Measurements from ENCODE around the gene DRD2.

DNA sequence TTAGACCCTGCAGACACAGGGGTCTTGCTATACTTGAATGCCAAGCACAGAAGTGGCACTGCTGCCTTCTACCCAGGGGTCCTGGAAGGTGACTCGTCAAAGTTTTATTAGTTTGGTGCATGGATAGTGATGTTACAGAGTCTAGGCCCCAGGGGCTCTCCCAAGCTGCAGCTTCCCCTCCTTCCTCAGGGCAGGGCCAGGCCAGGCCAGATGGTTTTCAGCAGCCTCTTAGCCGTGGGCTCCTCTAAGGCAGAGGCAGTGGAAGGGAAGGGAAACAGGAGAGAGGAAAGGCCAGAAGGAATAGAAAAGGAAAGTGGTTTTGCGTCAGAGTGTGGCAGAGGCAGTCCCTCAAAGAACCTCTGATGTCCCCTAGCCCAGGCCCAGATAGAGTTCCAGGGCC lies 65.7 kb downstream of the DRD2 start:
- TF ChIP-seq, protein P1, sequence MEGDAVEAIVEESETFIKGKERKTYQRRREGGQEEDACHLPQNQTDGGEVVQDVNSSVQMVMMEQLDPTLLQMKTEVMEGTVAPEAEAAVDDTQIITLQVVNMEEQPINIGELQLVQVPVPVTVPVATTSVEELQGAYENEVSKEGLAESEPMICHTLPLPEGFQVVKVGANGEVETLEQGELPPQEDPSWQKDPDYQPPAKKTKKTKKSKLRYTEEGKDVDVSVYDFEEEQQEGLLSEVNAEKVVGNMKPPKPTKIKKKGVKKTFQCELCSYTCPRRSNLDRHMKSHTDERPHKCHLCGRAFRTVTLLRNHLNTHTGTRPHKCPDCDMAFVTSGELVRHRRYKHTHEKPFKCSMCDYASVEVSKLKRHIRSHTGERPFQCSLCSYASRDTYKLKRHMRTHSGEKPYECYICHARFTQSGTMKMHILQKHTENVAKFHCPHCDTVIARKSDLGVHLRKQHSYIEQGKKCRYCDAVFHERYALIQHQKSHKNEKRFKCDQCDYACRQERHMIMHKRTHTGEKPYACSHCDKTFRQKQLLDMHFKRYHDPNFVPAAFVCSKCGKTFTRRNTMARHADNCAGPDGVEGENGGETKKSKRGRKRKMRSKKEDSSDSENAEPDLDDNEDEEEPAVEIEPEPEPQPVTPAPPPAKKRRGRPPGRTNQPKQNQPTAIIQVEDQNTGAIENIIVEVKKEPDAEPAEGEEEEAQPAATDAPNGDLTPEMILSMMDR (IDR thresholded peaks at IDR 0.05 in 4 of 5, conservative IDR thresholded peaks at IDR 0.05 in 1 of 5): no peak
- TF ChIP-seq POLR2A (IDR thresholded peaks at IDR 0.05): no peak

Measured in gastrocnemius medialis (tissue), 4 donors.